ENCODE data around the gene PPM1F.
"Not testable (repeated sequence)": the region's sequence is repeated elsewhere in the genome, so short reads cannot be mapped to it uniquely, and the experiment has no call there.

PPM1F gene

GRCh38 chr22:21882754-21883333, 69.8 kb downstream of the PPM1F start:
- DNase-seq: not testable (repeated sequence)

GRCh38 chr22:21881841-21882753, 70.6 kb downstream of the PPM1F start:
- no peak for DNase-seq

GRCh38 chr22:21876486-21877176, 76.0 kb downstream of the PPM1F start:
- DNase-seq: no peak

GRCh38 chr22:21874953-21875352, 77.7 kb downstream of the PPM1F start:
- not testable (repeated sequence) for DNase-seq

- no peak for DNase-seq
These were observed 79.0 kb downstream of the PPM1F start for GRCh38 chr22:21873619-21874018.

GRCh38 chr22:21872741-21873140, 79.9 kb downstream of the PPM1F start:
- DNase-seq: not testable (repeated sequence)
